CD4-positive, alpha-beta T cell treated with Interleukin-17A for 4 hours (primary cell): Measurements from ENCODE around the gene SPTAN1.

Source experiments
- DNase-seq: peaks from one replicate; pipeline ENCODE4 v3.0.0-alpha.2; 2020; ENCODE audit warnings: mixed read lengths

The SPTAN1 gene

GRCh38 chr9:128607642-128608350 lies 55.4 kb downstream of the SPTAN1 start:
- DNase-seq: no peak

- no peak for DNase-seq
Observed at GRCh38 chr9:128610897-128611296, 58.5 kb downstream of the SPTAN1 start.

GRCh38 chr9:128611600-128612394 lies 59.4 kb downstream of the SPTAN1 start:
- DNase-seq: no peak

DNA sequence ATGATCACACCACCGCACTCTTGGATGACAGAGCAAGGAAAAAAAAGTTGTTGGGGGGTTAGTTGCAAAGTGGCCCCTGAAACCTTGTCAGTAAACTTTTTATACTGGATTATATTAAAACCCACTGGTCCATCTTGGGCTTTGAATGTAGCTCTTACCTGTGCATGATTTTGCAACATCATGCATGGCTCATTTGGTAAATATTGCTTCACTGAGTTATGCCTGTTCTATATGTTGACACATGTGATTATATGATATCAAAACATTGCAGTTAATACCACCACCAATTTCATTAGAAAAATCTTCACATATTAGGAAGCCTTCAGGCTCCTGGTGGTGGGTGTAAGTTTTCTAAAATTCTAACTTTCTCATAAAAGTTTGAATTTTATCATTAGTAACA lies 62.3 kb downstream of the SPTAN1 start:
- DNase-seq: no peak

GRCh38 chr9:128615571-128615970 lies 63.2 kb downstream of the SPTAN1 start:
- no peak for DNase-seq

- DNase-seq: no peak
Observed at GRCh38 chr9:128617943-128618342, 65.6 kb downstream of the SPTAN1 start.

DNA sequence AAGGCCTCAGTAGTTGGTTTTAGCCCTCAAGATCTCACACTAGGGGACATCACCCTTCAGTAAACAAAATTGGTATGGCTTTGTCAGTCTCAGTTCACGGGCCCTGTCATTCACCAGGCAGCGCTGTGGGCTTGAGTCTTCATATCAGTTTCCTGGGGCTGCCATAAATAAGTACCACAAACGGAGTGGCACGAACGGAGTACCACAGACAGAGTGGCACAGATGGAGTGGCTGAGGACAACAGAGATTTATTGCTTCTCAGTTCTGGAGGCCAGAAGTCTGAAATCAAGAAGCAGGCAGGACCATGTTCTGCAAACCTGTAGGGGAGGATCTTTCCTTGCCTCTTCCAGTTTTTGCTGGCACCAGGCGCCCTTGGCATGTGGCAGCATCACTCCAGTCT lies 66.7 kb downstream of the SPTAN1 start:
- DNase-seq: no peak

- no peak for DNase-seq
Observed at GRCh38 chr9:128619779-128620178, 67.4 kb downstream of the SPTAN1 start.

DNA sequence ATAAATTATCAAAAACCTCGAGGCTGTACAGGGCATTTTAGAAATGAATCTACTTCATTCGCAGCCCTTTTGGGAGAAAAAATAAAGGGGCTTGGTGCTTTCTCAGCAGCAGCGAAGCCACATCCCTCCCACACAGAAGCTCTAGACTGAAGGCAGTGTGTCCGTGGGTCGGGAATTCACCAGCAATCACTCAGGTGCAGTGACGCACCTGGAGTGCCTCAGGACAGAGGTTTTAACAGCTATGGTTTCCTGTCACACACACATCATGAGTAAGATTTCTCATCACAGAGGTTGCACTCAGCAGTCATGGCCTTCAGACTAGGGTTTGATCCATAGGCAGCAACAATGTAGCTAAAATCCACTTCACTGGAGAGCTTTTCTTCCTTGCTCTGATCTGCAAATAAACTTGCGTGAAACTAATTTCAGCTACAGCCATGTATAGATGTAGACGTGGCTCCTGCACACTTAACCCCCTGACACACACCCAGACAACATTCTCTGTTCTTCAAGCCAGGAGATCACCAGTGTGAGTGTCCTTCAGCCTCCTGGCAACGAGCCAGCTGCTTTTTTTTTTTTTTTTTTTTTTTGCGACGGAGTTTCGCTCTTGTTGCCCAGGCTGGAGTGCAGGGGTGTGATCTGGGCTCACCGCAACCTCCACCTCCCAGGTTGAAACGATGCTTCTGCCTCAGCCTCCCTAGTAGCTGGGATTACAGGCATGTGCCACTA lies 69.5 kb downstream of the SPTAN1 start:
- DNase-seq: no peak

GRCh38 chr9:128624566-128624965 lies 72.2 kb downstream of the SPTAN1 start:
- no peak for DNase-seq

DNA sequence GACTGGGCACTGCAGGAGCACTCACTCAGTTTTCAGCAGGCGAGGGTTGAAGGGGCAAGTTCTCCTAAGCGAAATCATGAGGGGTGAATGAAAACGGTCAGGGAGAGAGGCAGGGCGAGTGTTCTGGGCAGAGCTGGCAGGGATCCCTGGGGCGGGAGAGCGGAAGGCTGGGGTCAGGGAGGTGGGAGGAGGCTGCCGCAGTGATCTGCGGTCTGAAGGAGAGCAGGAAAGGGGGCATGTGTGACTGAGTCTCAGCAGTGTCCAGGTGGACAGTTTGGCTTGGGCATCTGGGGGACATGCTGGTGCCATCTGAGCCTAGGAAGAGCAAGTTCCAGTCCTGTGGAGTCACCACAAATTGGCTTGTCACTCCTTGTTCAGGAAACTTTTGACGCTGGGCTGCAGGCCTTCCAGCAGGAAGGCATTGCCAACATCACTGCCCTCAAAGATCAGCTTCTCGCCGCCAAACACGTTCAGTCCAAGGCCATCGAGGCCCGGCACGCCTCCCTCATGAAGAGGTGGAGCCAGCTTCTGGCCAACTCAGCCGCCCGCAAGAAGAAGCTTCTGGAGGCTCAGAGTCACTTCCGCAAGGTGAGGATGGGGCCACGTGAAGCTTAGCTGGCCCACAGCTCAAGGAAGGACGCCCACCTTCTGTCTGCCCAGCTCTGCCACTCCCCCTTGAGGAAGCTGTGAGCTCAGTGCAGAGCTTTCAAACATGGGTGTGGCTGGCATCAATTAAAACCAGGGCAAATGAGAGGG lies 73.2 kb downstream of the SPTAN1 start:
- DNase-seq: no peak

- no peak for DNase-seq
Observed at GRCh38 chr9:128626181-128626580, 73.8 kb downstream of the SPTAN1 start.

DNA sequence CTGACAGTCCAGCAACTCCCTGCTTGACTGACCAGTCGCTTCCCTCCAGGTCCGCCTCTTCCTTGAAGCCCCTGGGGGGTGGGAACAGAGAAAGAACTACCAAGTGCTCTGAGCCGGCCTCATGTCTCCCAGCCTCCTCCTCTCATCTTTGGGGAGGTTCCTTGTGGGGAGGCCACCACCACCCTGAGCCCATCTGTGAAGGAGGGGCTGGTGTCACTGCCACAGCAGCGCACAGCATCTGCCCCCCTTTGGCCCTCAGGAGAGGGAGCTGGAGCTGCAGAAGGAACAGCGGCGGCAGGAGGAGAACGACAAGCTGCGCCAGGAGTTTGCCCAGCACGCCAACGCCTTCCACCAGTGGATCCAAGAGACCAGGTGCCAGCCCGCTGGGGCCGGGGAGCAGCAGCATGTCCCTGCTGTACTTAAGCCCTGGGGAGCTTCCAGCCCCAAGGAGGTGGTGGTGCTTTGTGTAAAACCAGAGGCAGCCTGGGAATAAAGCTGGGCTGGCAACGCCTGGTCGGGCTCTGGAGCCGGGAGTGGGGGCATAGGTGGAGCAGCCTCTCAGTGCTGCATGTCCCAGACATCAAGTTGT lies 74.8 kb downstream of the SPTAN1 start:
- no peak for DNase-seq

DNA sequence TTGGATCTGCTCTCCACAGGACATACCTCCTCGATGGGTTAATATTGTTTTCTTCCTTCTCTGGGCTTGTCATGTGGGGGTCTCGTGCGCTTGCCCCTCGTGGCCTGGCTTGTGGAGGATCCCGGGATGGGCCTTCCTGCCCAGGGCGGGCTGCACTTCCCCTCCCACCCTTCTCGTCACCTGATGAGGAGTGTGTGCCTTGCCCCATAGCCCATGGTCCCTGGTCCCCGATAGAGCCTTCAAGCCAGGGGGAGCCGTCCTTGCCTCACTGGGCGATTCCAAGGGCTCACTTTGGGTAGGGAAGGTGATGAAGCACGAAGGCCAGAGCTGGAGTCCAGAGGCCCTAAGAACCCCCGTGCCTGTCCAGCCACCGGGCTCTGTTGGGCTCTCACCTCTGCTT lies 75.5 kb downstream of the SPTAN1 start:
- no peak for DNase-seq

- no peak for DNase-seq
Observed at GRCh38 chr9:128628471-128629048, 76.2 kb downstream of the SPTAN1 start.

DNA sequence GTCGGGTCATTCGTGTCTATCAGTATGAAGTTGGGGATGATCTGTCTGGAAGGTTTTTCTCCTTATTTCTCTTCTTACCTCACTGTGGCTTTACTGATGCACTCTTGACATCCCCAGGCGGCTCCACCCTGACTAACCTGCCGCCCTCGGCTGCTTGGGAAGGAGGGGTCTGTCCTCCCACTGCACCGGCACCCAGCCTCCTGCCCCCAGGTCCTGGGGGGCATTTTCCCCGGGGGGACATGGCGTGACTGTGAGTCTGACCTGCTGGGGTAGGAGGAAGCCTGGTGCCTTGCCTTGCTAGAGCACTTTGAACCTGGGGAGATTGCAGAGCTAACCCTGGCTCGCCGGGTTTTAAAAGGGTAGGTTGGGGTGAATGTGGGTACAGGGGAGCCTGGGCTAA lies 76.7 kb downstream of the SPTAN1 start:
- DNase-seq: no peak

GRCh38 chr9:128629852-128630545 lies 77.6 kb downstream of the SPTAN1 start:
- DNase-seq: no peak

DNA sequence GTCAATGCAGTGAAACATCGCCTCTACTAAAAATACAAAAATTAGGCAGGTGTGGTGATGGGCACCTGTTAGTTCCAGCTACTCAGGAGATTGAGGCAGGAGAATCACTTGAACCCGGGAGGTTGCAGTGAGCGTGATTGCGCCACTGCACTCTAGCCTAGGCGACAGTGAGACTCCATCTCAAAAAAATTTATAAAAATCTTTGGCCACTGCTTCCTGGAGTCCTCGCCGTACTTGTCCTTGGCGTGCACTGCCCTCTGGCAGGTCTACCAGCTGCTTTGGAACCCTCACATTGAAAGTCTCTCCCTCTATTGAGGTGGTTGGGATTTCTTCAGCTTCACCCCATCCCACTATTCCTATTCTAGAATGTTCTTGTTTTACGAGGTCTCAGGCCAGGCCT lies 79.2 kb downstream of the SPTAN1 start:
- no peak for DNase-seq

- DNase-seq: no peak
Observed at GRCh38 chr9:128632066-128632465, 79.7 kb downstream of the SPTAN1 start.

DNA sequence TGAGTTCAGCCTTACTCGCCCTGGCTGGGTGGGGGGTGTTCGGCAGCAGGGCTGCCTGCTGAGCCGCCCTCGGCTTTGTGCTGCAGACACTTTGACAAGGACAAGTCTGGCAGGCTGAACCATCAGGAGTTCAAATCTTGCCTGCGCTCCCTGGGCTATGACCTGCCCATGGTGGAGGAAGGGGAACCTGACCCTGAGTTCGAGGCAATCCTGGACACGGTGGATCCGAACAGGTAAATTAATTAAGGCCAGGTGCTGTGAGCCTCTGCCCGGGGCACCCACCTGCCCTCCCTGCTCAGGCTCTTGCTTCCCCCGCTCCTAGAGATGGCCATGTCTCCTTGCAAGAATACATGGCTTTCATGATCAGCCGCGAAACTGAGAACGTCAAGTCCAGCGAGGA lies 80.1 kb downstream of the SPTAN1 start:
- DNase-seq: no peak

DNA sequence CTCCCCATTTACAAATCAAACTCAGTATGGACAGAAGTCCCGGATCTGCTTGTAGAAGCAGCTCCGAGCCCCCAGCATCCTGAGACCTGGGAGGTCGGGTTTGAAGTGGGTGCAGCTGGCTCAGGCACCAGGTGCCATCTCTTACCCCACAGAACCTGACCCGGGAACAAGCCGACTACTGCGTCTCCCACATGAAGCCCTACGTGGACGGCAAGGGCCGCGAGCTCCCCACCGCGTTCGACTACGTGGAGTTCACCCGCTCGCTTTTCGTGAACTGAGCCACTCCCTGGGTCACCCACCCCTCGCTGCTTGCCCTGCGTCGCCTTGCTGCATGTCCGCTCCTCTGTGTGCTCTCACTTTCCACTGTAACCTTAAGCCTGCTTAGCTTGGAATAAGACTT lies 80.7 kb downstream of the SPTAN1 start:
- no peak for DNase-seq

- no peak for DNase-seq
Observed at GRCh38 chr9:128633601-128634000, 81.2 kb downstream of the SPTAN1 start.
